Testis (tissue), 2 donors: ENCODE results near the gene AP2M1.

Source experiments
- CTCF ChIP-seq, 3 experiments: fragments of 450-650 bp in 2 of 3; fragments of 200-600 bp in 1 of 3; sonication (generic) in 1 of 3; IDR thresholded peaks; one replicate each; pipeline ENCODE4 v1.5.1; 2016 to 2019; ENCODE audit warnings: antibody characterized with exemption in 3 of 3, mild to moderate bottlenecking in 2 of 3, moderate library complexity in 1 of 3
- POLR2A ChIP-seq: fragments of 450-650 bp; IDR thresholded peaks from one replicate; pipeline ENCODE4 v1.6.1; 2017; ENCODE audit warnings: antibody characterized with exemption, mild to moderate bottlenecking, moderate library complexity

GRCh38 chr3:184229394-184230080 is 54.9 kb downstream of the AP2M1 start, which contains the start of gene VWA5B2:
- TF ChIP-seq CTCF (IDR thresholded peaks at IDR 0.05) (peak in 1 of 3 experiments; percentile 37), POLR2A (no peak)
